Sigmoid colon (tissue), 7 donors: ENCODE results near the gene RADIL. TPM values are rescaled to one million over a fixed set of nuclear protein-coding genes. Genes with fewer than 3 reads are reported as not detected.
A peak's percentile ranks its signal among the peaks of the same experiment; 100 is the strongest.

Experiments
- DNase-seq: peaks from one replicate; pipeline ENCODE4 v3.0.0-alpha.2; 2019
- H3K27ac ChIP-seq, 4 donors: fragments of 200-600 bp; sonication (generic); one replicate each; pipeline ENCODE4 v1.5.1; 2016 to 2019; ENCODE audit warnings: mild to moderate bottlenecking in 1 of 4
- H3K27me3 ChIP-seq, 3 donors: fragments of 200-600 bp; sonication (generic); one replicate each; pipeline ENCODE4 v1.5.1; 2019; ENCODE audit warnings: mild to moderate bottlenecking in 1 of 3
- H3K36me3 ChIP-seq, 4 donors: fragments of 200-600 bp; sonication (generic); one replicate each; pipeline ENCODE4 v1.5.1; 2016 to 2019
- H3K4me1 ChIP-seq, 4 donors: fragments of 200-600 bp; sonication (generic); one replicate each; pipeline ENCODE4 v1.5.1; 2017 to 2019
- H3K4me3 ChIP-seq, 4 donors: fragments of 200-600 bp; sonication (generic); one replicate each; pipeline ENCODE4 v1.5.1; 2017 to 2019; ENCODE audit warnings: mild to moderate bottlenecking in 2 of 4, moderate library complexity in 1 of 4
- H3K9me3 ChIP-seq, 4 donors: fragments of 200-600 bp in 3 of 4; sonication (generic) in 3 of 4; one replicate each; pipeline versions ENCODE4 v1.5.1 to v1.6.1; 2013 to 2019
- EP300 ChIP-seq, 4 donors: sonication (generic); formaldehyde crosslinking; IDR thresholded peaks; one replicate each; pipeline ENCODE4 v1.6.1; 2017; ENCODE audit warnings: antibody characterized with exemption in 4 of 4
- POLR2A ChIP-seq, 2 donors: fragments of 450-650 bp; IDR thresholded peaks; one replicate each; pipeline ENCODE4 v1.6.1; 2016; ENCODE audit warnings: antibody characterized with exemption in 2 of 2, mild to moderate bottlenecking in 2 of 2, moderate library complexity in 2 of 2
- POLR2AphosphoS5 ChIP-seq, 4 donors: sonication (generic); formaldehyde crosslinking; IDR thresholded peaks; one replicate each; pipeline ENCODE4 v1.6.1; 2017; ENCODE audit warnings: antibody characterized with exemption in 4 of 4
- WGBS, 2 donors: extraction: QIAGEN DNeasy Blood & Tissue Kit; methylation state at CpG; one replicate each; pipeline ENCODE4 v1.1.7; 2013; 5-methylcytosine and 5-hydroxymethylcytosine counted together
- intact Hi-C: fragments of 100-400 bp; cut with DNase I; formaldehyde crosslinking; loops from one replicate; pipeline ENCODE4 v1.15.1; 2023
- polyA plus RNA-seq, 3 donors: library from polyadenylated mRNA; stranded (reverse); fragments of 200-250 nt; gene quantifications; one replicate each; pipeline ENCODE4 v1.2.3, GENCODE V29; 2013
- total RNA-seq, 4 donors: library from RNA; depleted of rRNA; stranded (reverse); fragments of >200 nt; gene quantifications; one replicate each; pipeline ENCODE4 v1.1.0, GENCODE V29; 2016
- TF ChIP-seq, protein P1 (sequence below), 4 experiments: fragments of 450-650 bp in 3 of 4; fragments of 200-600 bp in 1 of 4; IDR thresholded peaks; one replicate each; pipeline ENCODE4 v1.5.1; 2016 to 2019; ENCODE audit warnings: antibody characterized with exemption in 4 of 4, mild to moderate bottlenecking in 3 of 4, moderate library complexity in 2 of 4
- donor health status: healthy with polysubstance abuse.
- donor health status: Bipolar disorder and iron deficiency.
- donor health status: healthy.

RADIL gene
- total and polyA plus RNA-seq, 7 donors = 1.2 to 10.8 (median 5.6) TPM

DNA sequence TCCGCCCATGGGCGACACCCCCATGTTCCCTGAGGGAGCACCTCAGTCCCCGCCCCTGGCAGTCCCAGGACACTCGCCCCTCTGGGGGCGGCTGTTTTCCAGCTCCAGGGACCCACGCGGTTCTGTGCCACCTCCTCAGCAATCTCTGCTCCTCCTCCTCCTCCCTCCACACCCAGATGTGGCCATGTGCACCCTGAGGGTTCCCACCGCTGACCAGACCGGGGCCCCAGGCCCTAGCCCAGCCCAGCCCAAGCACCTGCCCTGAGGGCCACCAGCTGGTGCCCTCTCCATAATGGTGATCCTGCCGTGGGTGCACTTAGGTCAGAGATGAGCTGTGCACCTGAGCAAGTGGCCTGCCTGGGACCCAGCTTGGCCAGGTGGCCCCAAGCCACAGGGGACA is 83.0 kb downstream of the RADIL start:
- Histone ChIP-seq H3K36me3 (no peaks in the 10 kb centered on the region), H3K27me3 (peaks cover 0 to 2% (median under 1%) of the 10 kb centered on the region in 3 donors), H3K4me3 (no peak overlapping the region), H3K4me1 (peaks cover 0 to 6% (median 2%) of the 10 kb centered on the region in 4 donors), H3K27ac (no peak overlapping the region), H3K9me3 (no peaks in the 10 kb centered on the region)
- intact Hi-C loops = no loop called here
- TF ChIP-seq POLR2AphosphoS5 (IDR thresholded peaks at IDR 0.05) = no peak
- TF ChIP-seq, protein P1, sequence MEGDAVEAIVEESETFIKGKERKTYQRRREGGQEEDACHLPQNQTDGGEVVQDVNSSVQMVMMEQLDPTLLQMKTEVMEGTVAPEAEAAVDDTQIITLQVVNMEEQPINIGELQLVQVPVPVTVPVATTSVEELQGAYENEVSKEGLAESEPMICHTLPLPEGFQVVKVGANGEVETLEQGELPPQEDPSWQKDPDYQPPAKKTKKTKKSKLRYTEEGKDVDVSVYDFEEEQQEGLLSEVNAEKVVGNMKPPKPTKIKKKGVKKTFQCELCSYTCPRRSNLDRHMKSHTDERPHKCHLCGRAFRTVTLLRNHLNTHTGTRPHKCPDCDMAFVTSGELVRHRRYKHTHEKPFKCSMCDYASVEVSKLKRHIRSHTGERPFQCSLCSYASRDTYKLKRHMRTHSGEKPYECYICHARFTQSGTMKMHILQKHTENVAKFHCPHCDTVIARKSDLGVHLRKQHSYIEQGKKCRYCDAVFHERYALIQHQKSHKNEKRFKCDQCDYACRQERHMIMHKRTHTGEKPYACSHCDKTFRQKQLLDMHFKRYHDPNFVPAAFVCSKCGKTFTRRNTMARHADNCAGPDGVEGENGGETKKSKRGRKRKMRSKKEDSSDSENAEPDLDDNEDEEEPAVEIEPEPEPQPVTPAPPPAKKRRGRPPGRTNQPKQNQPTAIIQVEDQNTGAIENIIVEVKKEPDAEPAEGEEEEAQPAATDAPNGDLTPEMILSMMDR (IDR thresholded peaks at IDR 0.05) = no peak
- TF ChIP-seq EP300 (IDR thresholded peaks at IDR 0.05) = no peak
- no peak for TF ChIP-seq POLR2A (IDR thresholded peaks at IDR 0.05)
- 60 to 85% methylated on average over 10 of the region's 10 CpGs for WGBS, 2 donors
- no peak for DNase-seq

DNA sequence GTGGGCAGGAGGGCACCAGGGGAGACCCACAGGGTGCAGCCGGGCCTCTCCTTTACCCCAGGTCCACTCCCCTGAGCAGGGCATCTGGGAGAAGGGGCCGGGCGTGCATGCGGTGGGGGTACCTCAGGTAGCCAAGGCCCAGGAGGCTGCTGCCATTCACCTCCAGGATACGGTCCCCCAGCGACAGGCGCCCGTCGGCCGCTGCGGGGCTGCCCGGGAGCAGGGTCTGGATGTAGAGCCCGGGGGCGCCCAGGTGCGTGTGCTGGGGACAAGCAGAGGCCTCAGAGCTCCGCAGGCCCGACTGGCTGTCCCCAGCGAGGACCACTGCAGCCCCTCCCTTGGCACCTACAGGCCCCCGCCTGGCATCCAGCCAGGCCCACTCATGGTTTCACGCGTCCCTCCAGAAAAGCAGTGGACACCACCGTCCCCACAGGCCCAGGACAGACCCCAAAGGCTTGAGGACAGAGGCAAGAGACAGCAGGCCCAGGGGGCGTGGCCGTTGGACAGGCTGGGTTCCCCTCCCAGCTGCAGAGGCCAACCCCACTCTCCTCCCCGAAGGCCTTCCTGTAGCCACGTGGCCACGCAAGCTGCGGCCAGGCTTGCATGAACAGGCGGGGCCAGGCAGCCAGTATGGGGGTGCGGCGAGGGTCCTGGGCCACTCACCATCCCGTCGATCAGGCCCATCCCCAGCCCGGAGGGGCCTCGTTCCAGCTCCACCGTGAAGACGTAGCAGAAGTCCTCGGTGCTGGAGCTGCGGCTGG is 83.8 kb downstream of the RADIL start:
- no peak for TF ChIP-seq EP300 (IDR thresholded peaks at IDR 0.05)
- TF ChIP-seq POLR2A (IDR thresholded peaks at IDR 0.05) = no peak
- no peak for TF ChIP-seq POLR2AphosphoS5 (IDR thresholded peaks at IDR 0.05)
- TF ChIP-seq, protein P1 (IDR thresholded peaks at IDR 0.05) = no peak
- WGBS, 2 donors = 65 to 77% methylated on average over 39 of the region's 39 CpGs
- no peak for DNase-seq
- no peaks in the 10 kb centered on the region for H3K9me3 ChIP-seq
- no peaks in the 10 kb centered on the region for H3K27me3 ChIP-seq
- intact Hi-C loops = loop anchor here (2.0 kb wide), 2 partner anchors 83 to 285 kb away; partner anchors contain the start of gene RADIL
- no peak overlapping the region for H3K27ac ChIP-seq
- no peak overlapping the region for H3K4me3 ChIP-seq
- H3K36me3 ChIP-seq = no peaks in the 10 kb centered on the region
- peaks cover 0 to 6% (median 2%) of the 10 kb centered on the region in 4 donors for H3K4me1 ChIP-seq

DNA sequence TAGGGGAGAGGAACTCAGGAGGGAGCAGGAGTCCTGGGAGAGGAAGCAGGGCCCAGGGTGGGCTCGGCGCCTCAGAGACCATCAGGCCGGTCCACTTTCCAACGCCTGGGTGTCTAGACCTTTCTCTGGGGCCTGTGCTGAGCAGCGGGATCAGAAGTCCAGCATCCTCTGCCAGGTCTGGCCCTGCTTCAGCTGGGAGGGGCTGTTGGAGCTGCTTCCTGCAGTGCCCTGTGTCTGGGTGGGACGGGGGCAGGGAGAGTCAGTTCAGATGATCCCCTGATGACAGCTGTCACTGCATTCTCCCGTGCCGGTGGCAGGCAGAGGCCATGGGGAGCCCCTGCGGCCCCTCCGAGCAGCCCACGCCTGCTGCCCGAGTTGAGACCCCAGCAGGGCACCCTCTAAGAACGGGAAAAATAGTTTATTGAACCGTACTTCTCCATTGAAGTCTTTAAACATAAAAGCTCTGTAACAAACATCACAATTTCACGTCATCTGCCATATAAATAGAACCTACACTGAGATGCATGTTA is 84.7 kb downstream of the RADIL start:
- Histone ChIP-seq H3K27me3 (no peaks in the 10 kb centered on the region), H3K4me3 (no peak overlapping the region), H3K36me3 (no peaks in the 10 kb centered on the region), H3K4me1 (peaks cover 0 to 6% (median 2%) of the 10 kb centered on the region in 4 donors), H3K9me3 (no peaks in the 10 kb centered on the region), H3K27ac (no peak overlapping the region)
- no peak for DNase-seq
- WGBS, 2 donors = 75 to 84% methylated on average over 15 of the region's 15 CpGs
- intact Hi-C loops = loop anchor here (2.0 kb wide), 2 partner anchors 84 to 286 kb away; partner anchors contain the start of gene RADIL
- no peak for TF ChIP-seq EP300 (IDR thresholded peaks at IDR 0.05)
- TF ChIP-seq, protein P1 (IDR thresholded peaks at IDR 0.05) = no peak
- TF ChIP-seq POLR2AphosphoS5 (IDR thresholded peaks at IDR 0.05) = no peak
- no peak for TF ChIP-seq POLR2A (IDR thresholded peaks at IDR 0.05)

DNA sequence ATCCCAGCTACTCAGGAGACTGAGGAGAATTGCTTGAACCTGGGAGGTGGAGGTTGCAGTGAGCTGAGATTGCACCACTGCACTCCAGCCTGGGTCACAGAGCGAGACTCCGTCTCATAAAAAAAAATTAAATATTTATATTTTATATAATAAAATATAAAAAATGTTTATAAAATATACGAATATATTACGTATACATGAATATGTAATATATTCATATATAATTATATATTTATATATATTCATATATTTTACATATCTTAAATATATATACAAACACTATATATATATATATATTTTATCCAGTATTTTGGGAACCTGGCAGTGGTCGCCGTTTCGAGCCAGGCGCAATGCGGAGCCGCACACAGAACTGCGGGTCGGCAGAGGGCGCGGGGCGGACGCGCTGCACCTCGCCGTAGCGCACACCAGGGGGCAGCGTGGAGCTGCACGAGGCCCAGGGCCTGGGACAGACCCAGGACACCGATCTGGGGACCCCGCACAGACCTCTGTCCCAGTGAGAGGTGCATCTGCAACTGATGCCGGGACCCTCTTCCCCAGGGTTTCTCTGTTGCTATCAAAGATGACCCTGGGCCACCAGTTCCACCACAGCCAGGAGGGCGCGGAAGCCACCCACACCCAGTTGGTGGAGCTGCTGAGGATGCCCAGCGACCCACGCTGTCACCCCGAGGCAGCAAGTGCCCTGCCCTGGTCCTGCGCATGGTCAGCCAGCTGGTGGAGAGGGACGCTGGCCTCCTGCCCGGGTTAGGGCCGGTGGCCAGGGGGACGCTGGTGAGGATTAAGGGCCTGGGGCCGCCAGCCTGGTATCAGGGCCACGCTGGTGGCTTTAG is 85.4 kb downstream of the RADIL start:
- no peak overlapping the region for H3K4me3 ChIP-seq
- H3K27ac ChIP-seq = no peak overlapping the region
- H3K4me1 ChIP-seq = peaks cover 0 to 6% (median 4%) of the 10 kb centered on the region in 4 donors
- DNase-seq = no peak
- WGBS, 2 donors = 29 to 35% methylated on average over 37 of the region's 37 CpGs
- no peaks in the 10 kb centered on the region for H3K9me3 ChIP-seq
- no peak for TF ChIP-seq EP300 (IDR thresholded peaks at IDR 0.05)
- TF ChIP-seq, protein P1 (IDR thresholded peaks at IDR 0.05) = peak; percentile 50 to 88 (median 62)
- no peaks in the 10 kb centered on the region for H3K27me3 ChIP-seq
- no peaks in the 10 kb centered on the region for H3K36me3 ChIP-seq
- intact Hi-C loops = loop anchor here (2.0 kb wide), 2 partner anchors 85 to 287 kb away; partner anchors contain the start of gene RADIL
